Thyroid gland (tissue), 4 donors: ENCODE results near the gene CDHR1.
"Not testable (repeated sequence)": the region's sequence is repeated elsewhere in the genome, so short reads cannot be mapped to it uniquely, and the experiment has no call there.

ENCODE experiments used
- CTCF ChIP-seq, 6 experiments: fragments of 200-600 bp in 3 of 6; fragments of 450-650 bp in 3 of 6; sonication (generic) in 3 of 6; IDR thresholded peaks; one replicate each; pipeline ENCODE4 v1.5.1; 2016 to 2019; ENCODE audit warnings: antibody characterized with exemption in 6 of 6, mild to moderate bottlenecking in 2 of 6, inconsistent platforms in 1 of 6, moderate library complexity in 1 of 6
- POLR2A ChIP-seq, 2 donors: fragments of 450-650 bp; IDR thresholded peaks; one replicate each; pipeline ENCODE4 v1.6.1; 2017; ENCODE audit warnings: antibody characterized with exemption in 2 of 2, mild to moderate bottlenecking in 2 of 2, moderate library complexity in 1 of 2

GRCh38 chr10:84168382-84168781, 26.0 kb upstream of the CDHR1 start:
- TF ChIP-seq CTCF, POLR2A (IDR thresholded peaks at IDR 0.05): not testable (repeated sequence)
